Large intestine (tissue), 12 donors: ENCODE results near the gene CNOT2. TPM values are rescaled to one million over a fixed set of nuclear protein-coding genes. Genes with fewer than 3 reads are reported as not detected.
A peak's percentile ranks its signal among the peaks of the same experiment; 100 is the strongest.

ENCODE experiments used
- DNase-seq, 2 donors: peaks; one replicate each; pipeline versions ENCODE4 v3.0.0 to v3.0.0-alpha.2; 2013
- H3K27ac ChIP-seq: one replicate; pipeline ENCODE4 v1.5.1; 2013; ENCODE audit warnings: low read length
- H3K27me3 ChIP-seq: 2 replicates; pipeline ENCODE4 v1.6.1; 2013; ENCODE audit warnings: low read length; ENCODE audit not compliant: control insufficient read depth, insufficient read depth
- H3K36me3 ChIP-seq: 2 replicates; pipeline ENCODE4 v1.6.1; 2013; ENCODE audit warnings: low read length; ENCODE audit not compliant: control insufficient read depth, insufficient read depth
- H3K4me1 ChIP-seq: one replicate; pipeline ENCODE4 v1.6.1; 2013; ENCODE audit warnings: low read length; ENCODE audit not compliant: control insufficient read depth, insufficient read depth
- H3K4me3 ChIP-seq: one replicate; pipeline ENCODE4 v1.5.1; 2013; ENCODE audit warnings: low read length
- H3K9me3 ChIP-seq: one replicate; pipeline ENCODE4 v1.6.1; 2013; ENCODE audit warnings: mild to moderate bottlenecking, low read depth, low read length, moderate library complexity; ENCODE audit not compliant: control insufficient read depth
- WGBS: methylation state at CpG from one replicate; pipeline ENCODE4 v1.1.5; 2013; ENCODE audit warnings: low lambda C conversion rate; ENCODE audit not compliant: insufficient coverage; 5-methylcytosine and 5-hydroxymethylcytosine counted together
- long read RNA-seq, 11 donors: transcript quantifications; one replicate each; lab custom pipeline, GENCODE V29; 2026
- polyA plus RNA-seq: library from polyadenylated mRNA; unstranded; fragments of 120-200 nt; gene quantifications from one replicate; pipeline ENCODE4 v1.2.1, GENCODE V29; 2013

Gene CNOT2
- 80.2 TPM for polyA plus RNA-seq
- long read RNA-seq, donor 1, full-length matches to known transcripts, result 5 of 5 reads
- long read RNA-seq, donor 1, partial matches to known transcripts, result 0 of 5 reads
- long read RNA-seq, donor 1, other reads (novel, unspliced or antisense), result 0 of 5 reads
- long read RNA-seq, donor 2, full-length matches to known transcripts, result 23 of 29 reads
- long read RNA-seq, donor 2, partial matches to known transcripts, result 6 of 29 reads
- long read RNA-seq, donor 2, other reads (novel, unspliced or antisense), result 0 of 29 reads
- long read RNA-seq, donor 3, result 0 reads
- long read RNA-seq, donor 4, partial matches to known transcripts, result 0 of 1 reads
- long read RNA-seq, donor 4, other reads (novel, unspliced or antisense), result 0 of 1 reads
- long read RNA-seq, donor 5, full-length matches to known transcripts, result 6 of 6 reads
- long read RNA-seq, donor 5, partial matches to known transcripts, result 0 of 6 reads
- long read RNA-seq, donor 5, other reads (novel, unspliced or antisense), result 0 of 6 reads
- long read RNA-seq, donor 6, full-length matches to known transcripts, result 21 of 29 reads
- long read RNA-seq, donor 6, partial matches to known transcripts, result 8 of 29 reads
- long read RNA-seq, donor 6, other reads (novel, unspliced or antisense), result 0 of 29 reads
- long read RNA-seq, donor 7, transcript CNOT2-226 (3 exons, 522 nt), result major isoform, 8 of 25 reads
- long read RNA-seq, donor 7, transcript CNOT2-201 (16 exons, 3,282 nt), result major isoform, 8 of 25 reads
- long read RNA-seq, donor 7, partial matches to known transcripts, result 5 of 25 reads
- long read RNA-seq, donor 7, other reads (novel, unspliced or antisense), result 0 of 25 reads
- long read RNA-seq, donor 8, full-length matches to known transcripts, result 20 of 40 reads
- long read RNA-seq, donor 8, partial matches to known transcripts, result 20 of 40 reads
- long read RNA-seq, donor 8, other reads (novel, unspliced or antisense), result 0 of 40 reads
- long read RNA-seq, donor 9, full-length matches to known transcripts, result 23 of 28 reads
- long read RNA-seq, donor 9, partial matches to known transcripts, result 5 of 28 reads
- long read RNA-seq, donor 9, other reads (novel, unspliced or antisense), result 0 of 28 reads
- long read RNA-seq, donor 10, transcript CNOT2-201 (16 exons, 3,282 nt), result major isoform, 9 of 22 reads
- long read RNA-seq, donor 10, transcript CNOT2-226 (3 exons, 522 nt), result minor isoform, 8 of 22 reads
- long read RNA-seq, donor 10, partial matches to known transcripts, result 0 of 22 reads
- long read RNA-seq, donor 10, other reads (novel, unspliced or antisense), result 0 of 22 reads
- long read RNA-seq, donor 11, full-length matches to known transcripts, result 19 of 19 reads
- long read RNA-seq, donor 11, partial matches to known transcripts, result 0 of 19 reads
- long read RNA-seq, donor 11, other reads (novel, unspliced or antisense), result 0 of 19 reads

- peaks cover 7% of the 10 kb centered on the region for H3K4me1 ChIP-seq
- H3K27ac ChIP-seq, result peak within 1 kb of the TSS; percentile 100
- no peaks in the 10 kb centered on the region for H3K9me3 ChIP-seq
- H3K36me3 ChIP-seq, result peaks cover 11% of the 10 kb centered on the region
- WGBS, result no CpG with 5 or more reads among the region's 64 CpGs
- peak within 1 kb of the TSS; percentile 100 for H3K4me3 ChIP-seq
- DNase-seq, result peak; percentile 89 to 95
- H3K27me3 ChIP-seq, result no peaks in the 10 kb centered on the region
Observed at GRCh38 chr12:70242695-70243509, at the start of gene CNOT2. Gene CNOT2 (plus strand): TSS chr12:70243433. CDS start chr12:70278227, 34,794 bp downstream.

- Histone ChIP-seq H3K4me3 (no peak overlapping the region), H3K27ac (no peak overlapping the region), H3K4me1 (no peaks in the 10 kb centered on the region), H3K36me3 (no peaks in the 10 kb centered on the region), H3K9me3 (no peaks in the 10 kb centered on the region), H3K27me3 (no peaks in the 10 kb centered on the region)
- DNase-seq, result no peak
Observed at GRCh38 chr12:70194076-70194475, 49.2 kb upstream of the CNOT2 start.

- Histone ChIP-seq H3K9me3 (no peaks in the 10 kb centered on the region), H3K36me3 (no peaks in the 10 kb centered on the region), H3K4me3 (no peak overlapping the region), H3K27me3 (no peaks in the 10 kb centered on the region), H3K4me1 (no peaks in the 10 kb centered on the region), H3K27ac (no peak overlapping the region)
- DNase-seq, result no peak
- WGBS, result no CpG with 5 or more reads among the region's 1 CpG
Observed at GRCh38 chr12:70196811-70197281, 46.4 kb upstream of the CNOT2 start.

- no peak for DNase-seq
- Histone ChIP-seq H3K4me3 (no peak overlapping the region), H3K36me3 (no peaks in the 10 kb centered on the region), H3K27me3 (no peaks in the 10 kb centered on the region), H3K9me3 (no peaks in the 10 kb centered on the region), H3K4me1 (no peaks in the 10 kb centered on the region), H3K27ac (no peak overlapping the region)
Observed at GRCh38 chr12:70197345-70197744, 45.9 kb upstream of the CNOT2 start.

- no peaks in the 10 kb centered on the region for H3K4me1 ChIP-seq
- H3K9me3 ChIP-seq, result peaks cover 45% of the 10 kb centered on the region
- no peaks in the 10 kb centered on the region for H3K27me3 ChIP-seq
- DNase-seq, result no peak
- H3K27ac ChIP-seq, result no peak overlapping the region
- H3K4me3 ChIP-seq, result no peak overlapping the region
- no peaks in the 10 kb centered on the region for H3K36me3 ChIP-seq
Observed at GRCh38 chr12:70213707-70214106, 29.5 kb upstream of the CNOT2 start.

GRCh38 chr12:70214972-70215617 is 28.1 kb upstream of the CNOT2 start:
- Histone ChIP-seq H3K36me3 (no peaks in the 10 kb centered on the region), H3K9me3 (peaks cover 42% of the 10 kb centered on the region), H3K4me1 (no peaks in the 10 kb centered on the region), H3K27ac (no peak overlapping the region), H3K4me3 (no peak overlapping the region), H3K27me3 (no peaks in the 10 kb centered on the region)
- DNase-seq, result no peak
- 100% methylated on average over 1 of the region's 2 CpGs for WGBS

- Histone ChIP-seq H3K9me3 (peaks cover 28% of the 10 kb centered on the region), H3K4me3 (no peak overlapping the region), H3K36me3 (no peaks in the 10 kb centered on the region), H3K27me3 (no peaks in the 10 kb centered on the region), H3K4me1 (no peaks in the 10 kb centered on the region), H3K27ac (no peak overlapping the region)
- DNase-seq, result peak; percentile 21 to 76
Observed at GRCh38 chr12:70217416-70217815, 25.8 kb upstream of the CNOT2 start.

GRCh38 chr12:70221626-70222025 is 21.6 kb upstream of the CNOT2 start:
- Histone ChIP-seq H3K36me3 (no peaks in the 10 kb centered on the region), H3K27ac (no peak overlapping the region), H3K9me3 (no peaks in the 10 kb centered on the region), H3K4me1 (no peaks in the 10 kb centered on the region), H3K27me3 (no peaks in the 10 kb centered on the region), H3K4me3 (no peak overlapping the region)
- DNase-seq, result no peak

GRCh38 chr12:70227911-70228310 is 15.3 kb upstream of the CNOT2 start:
- no peak overlapping the region for H3K4me3 ChIP-seq
- H3K9me3 ChIP-seq, result no peaks in the 10 kb centered on the region
- H3K36me3 ChIP-seq, result no peaks in the 10 kb centered on the region
- no peak for DNase-seq
- no peaks in the 10 kb centered on the region for H3K27me3 ChIP-seq
- no CpG with 5 or more reads among the region's 2 CpGs for WGBS
- H3K27ac ChIP-seq, result no peak overlapping the region
- no peaks in the 10 kb centered on the region for H3K4me1 ChIP-seq
